ENCODE results near the gene ARID4B.

- TF ChIP-seq CTCF (conservative IDR thresholded peaks at IDR 0.05; ENCODE audit: low read length) (no peak), EZH2phosphoT487 (IDR thresholded peaks at IDR 0.05; ENCODE audit: borderline replicate concordance) (no peak)
Measured at GRCh38 chr1:235226933-235227332, 101.0 kb downstream of the ARID4B start.

Data from Loucy (cell line).